Heart right ventricle (tissue), 16 donors: Measurements from ENCODE around the gene STAB2. TPM values are rescaled to one million over a fixed set of nuclear protein-coding genes. Genes with fewer than 3 reads are reported as not detected.

ENCODE experiments used
- ATAC-seq, 8 donors: fragments of 200-7000 bp; cut with Tn5 transposase; one replicate each; pipeline ENCODE4 v1.9.1; 2020; ENCODE audit warnings: mild to moderate bottlenecking in 8 of 8, moderate library complexity in 8 of 8, moderate number of reproducible peaks in 1 of 8
- DNase-seq, 2 donors: peaks; one replicate each; pipeline ENCODE4 v3.0.0-alpha.2; 2020
- H3K27ac ChIP-seq, 10 donors: fragments of 200-600 bp; sonication (generic) in 2 of 10; one replicate each; pipeline versions ENCODE4 v1.5.0 to v1.8.0; 2020 to 2022; ENCODE audit warnings: mild to moderate bottlenecking in 3 of 10
- H3K27me3 ChIP-seq, 7 donors: fragments of 200-600 bp; one replicate each; pipeline ENCODE4 v1.8.0; 2021 to 2022; ENCODE audit warnings: mild to moderate bottlenecking in 2 of 7
- H3K36me3 ChIP-seq, 9 donors: fragments of 200-600 bp; sonication (generic) in 1 of 9; one replicate each; pipeline versions ENCODE4 v1.5.0 to v1.8.0; 2020 to 2022; ENCODE audit warnings: mild to moderate bottlenecking in 2 of 9
- H3K4me1 ChIP-seq, 9 donors: fragments of 200-600 bp; sonication (generic) in 1 of 9; one replicate each; pipeline versions ENCODE4 v1.5.0 to v1.8.0; 2020 to 2022; ENCODE audit warnings: mild to moderate bottlenecking in 4 of 9
- H3K4me3 ChIP-seq, 10 donors: fragments of 200-600 bp; sonication (generic) in 2 of 10; one replicate each; pipeline versions ENCODE4 v1.5.0 to v1.8.0; 2020 to 2022; ENCODE audit warnings: mild to moderate bottlenecking in 7 of 10, moderate library complexity in 2 of 10
- H3K9me3 ChIP-seq, 11 donors: fragments of 200-600 bp in 10 of 11; sonication (generic) in 2 of 11; one replicate each; pipeline versions ENCODE4 v1.5.0 to v1.8.0; 2013 to 2022; ENCODE audit warnings: mild to moderate bottlenecking in 2 of 11, control low read depth in 1 of 11, moderate library complexity in 1 of 11
- CTCF ChIP-seq, 9 donors: fragments of 200-600 bp; sonication (generic) in 2 of 9; IDR thresholded peaks; one replicate each; pipeline versions ENCODE4 v1.5.0 to v1.8.0; 2021 to 2022; ENCODE audit warnings: antibody characterized with exemption in 9 of 9, mild to moderate bottlenecking in 5 of 9, moderate library complexity in 1 of 9
- WGBS, 2 donors: extraction: QIAGEN DNeasy Blood & Tissue Kit; methylation state at CpG; one replicate each; pipeline ENCODE4 v1.1.7; 2013; ENCODE audit warnings: inconsistent platforms in 1 of 2; 5-methylcytosine and 5-hydroxymethylcytosine counted together
- intact Hi-C, 10 donors: fragments of 100-400 bp; cut with DNase I; formaldehyde crosslinking; loops; one replicate each; pipeline versions ENCODE4 v1.11.1 to v1.14.2; 2022
- polyA plus RNA-seq, 2 donors: library from polyadenylated mRNA; stranded (reverse); fragments of 200-250 nt; gene quantifications; one replicate each; pipeline ENCODE4 v1.2.3, GENCODE V29; 2013
- total RNA-seq, 10 donors: library from RNA; stranded (reverse); fragmentation: NEBNext Ultra II Directional in 3 of 10; extraction: Animal tissue kit (Norgen Biotek cat#: 25700) in 3 of 10; gene quantifications; one replicate each; pipeline versions ENCODE4 v1.2.1 to v1.2.4, GENCODE V29; 2021 to 2023
- donor health status: Arrhythmogenic right ventricular cardiomyopathy.
- donor health status: ischemic (EF 13 %, LVEDD 7.1; RV severe dilation, severe dysfunction).
- donor health status: healthy with polysubstance abuse.
- donor health status: DM: no; HTN: yes; CAD: no.
- donor health status: DM: no; HTN: no; CAD: no.
- donor health status: ischemic (EF 25% LVEDD 6.9; RV normal size, moderate dysfunction).
- donor health status: ischemic (EF 25% LVEDD 5.7; RV mildly dilated, moderate dysfunction).
- donor health status: healthy.
- donor health status: DM: yes; HTN: yes; CAD: no.
- donor health status: Ischemic cardiomyopathy.
- donor health status: ischemic (EF 35%, LVEDD 5.7; RV mildly dilated, moderate dysfunction).
- donor health status: nonischemic (EF 11% LVEDD 7.7; RV severe dilation, severe dysfunction).
- donor health status: DM: yes; HTN: yes; CAD: no.
- donor health status: PGD.
- donor health status: ischemic (EF 29% LVEDD 5.4; RV normal size, mild dysfunction).
- donor health status: nonischemic (EF 23%, LVEDD 6.1; RV moderate dilation, normal function).

Gene STAB2
- total and polyA plus RNA-seq, 12 donors, result 0.01 to 0.50 (median 0.17) TPM; not detected in 3

- Histone ChIP-seq H3K4me1 (no peaks in the 10 kb centered on the region), H3K27me3 (peaks cover 0 to 4% (median 0%) of the 10 kb centered on the region in 7 donors), H3K36me3 (no peaks in the 10 kb centered on the region), H3K4me3 (no peak overlapping the region), H3K27ac (no peak overlapping the region), H3K9me3 (no peaks in the 10 kb centered on the region)
- intact Hi-C loops, result no loop called here
- WGBS, 2 donors, result 61 to 64% methylated on average over 3 of the region's 3 CpGs
- DNase-seq (no peak), ATAC-seq (no peak)
- TF ChIP-seq CTCF (IDR thresholded peaks at IDR 0.05), result no peak
These were observed 168.4 kb downstream of the STAB2 start for GRCh38 chr12:103755425-103755824.

- H3K4me1 ChIP-seq, result no peaks in the 10 kb centered on the region
- no peak overlapping the region for H3K27ac ChIP-seq
- intact Hi-C loops, result no loop called here
- DNase-seq (no peak), ATAC-seq (no peak)
- WGBS, 2 donors, result 89% methylated on average over 5 of the region's 5 CpGs
- peaks cover 0 to 3% (median 0%) of the 10 kb centered on the region in 7 donors for H3K27me3 ChIP-seq
- TF ChIP-seq CTCF (IDR thresholded peaks at IDR 0.05), result no peak
- no peaks in the 10 kb centered on the region for H3K36me3 ChIP-seq
- no peak overlapping the region for H3K4me3 ChIP-seq
- no peaks in the 10 kb centered on the region for H3K9me3 ChIP-seq
These were observed 169.4 kb downstream of the STAB2 start for GRCh38 chr12:103756443-103756842.

- Histone ChIP-seq H3K4me3 (no peak overlapping the region), H3K36me3 (no peaks in the 10 kb centered on the region), H3K4me1 (no peaks in the 10 kb centered on the region), H3K27ac (no peak overlapping the region), H3K9me3 (no peaks in the 10 kb centered on the region), H3K27me3 (peaks cover 0 to 3% (median 0%) of the 10 kb centered on the region in 7 donors)
- no peak for TF ChIP-seq CTCF (IDR thresholded peaks at IDR 0.05)
- DNase-seq (no peak), ATAC-seq (no peak)
- intact Hi-C loops, result no loop called here
- 87 to 89% methylated on average over 1 of the region's 1 CpG for WGBS, 2 donors
These were observed 170.2 kb downstream of the STAB2 start for GRCh38 chr12:103757248-103757647.

- no peaks in the 10 kb centered on the region for H3K4me1 ChIP-seq
- no peaks in the 10 kb centered on the region for H3K9me3 ChIP-seq
- no peaks in the 10 kb centered on the region for H3K27me3 ChIP-seq
- H3K4me3 ChIP-seq, result no peak overlapping the region
- H3K27ac ChIP-seq, result no peak overlapping the region
- no peaks in the 10 kb centered on the region for H3K36me3 ChIP-seq
- DNase-seq (no peak), ATAC-seq (no peak)
- intact Hi-C loops, result no loop called here
- TF ChIP-seq CTCF (IDR thresholded peaks at IDR 0.05), result no peak
- WGBS, 2 donors, result 81 to 85% methylated on average over 10 of the region's 10 CpGs
These were observed 171.4 kb downstream of the STAB2 start for GRCh38 chr12:103758310-103759089.
